K562 (cell line): Measurements from ENCODE around the gene CEL. TPM values are rescaled to one million over a fixed set of nuclear protein-coding genes. Genes with fewer than 3 reads are reported as not detected.
A peak's percentile ranks its signal among the peaks of the same experiment; 100 is the strongest.

Source experiments
- ATF1 ChIP-seq, 2 experiments: fragments of 450-650 bp in 1 of 2; IDR thresholded peaks; 2 replicates each; pipeline ENCODE4 v1.6.1; 2016; ENCODE audit warnings: missing compliant biosample characterization in 1 of 2, missing genetic modification characterization in 1 of 2
- BRD9 ChIP-seq: fragments of 450-650 bp; IDR thresholded peaks from 2 replicates; pipeline ENCODE4 v1.6.1; 2018; ENCODE audit warnings: low read depth; ENCODE audit not compliant: partially characterized antibody
- CBX5 ChIP-seq: IDR thresholded peaks from 2 replicates; pipeline ENCODE4 v1.6.1; 2014; ENCODE audit warnings: low read depth, borderline replicate concordance
- CCNT2 ChIP-seq: IDR thresholded peaks from 2 replicates; pipeline ENCODE4 v1.6.1; 2011; ENCODE audit warnings: borderline replicate concordance, low read depth, mild to moderate bottlenecking, moderate library complexity, mixed read lengths, low read length; ENCODE audit not compliant: insufficient read length; ENCODE audit errors: extremely low read depth
- DACH1 ChIP-seq: fragments of 450-650 bp; IDR thresholded peaks from 2 replicates; pipeline ENCODE4 v1.6.1; 2018; ENCODE audit not compliant: partially characterized antibody
- HCFC1 ChIP-seq: IDR thresholded peaks from 2 replicates; pipeline ENCODE4 v1.6.1; 2012; ENCODE audit warnings: low read depth, low read length, improper control_type of control experiment
- HNRNPLL ChIP-seq: fragments of 200-400 bp; formaldehyde crosslinking; IDR thresholded peaks from 2 replicates; pipeline ENCODE4 v1.6.1; 2017; ENCODE audit warnings: low read length, low read depth, mild to moderate bottlenecking; ENCODE audit not compliant: poor library complexity, severe bottlenecking
- HOXB6 ChIP-seq: fragments of 250-450 bp; sonication (Bioruptor Pico); IDR thresholded peaks from 2 replicates; pipeline ENCODE4 v1.5.1; 2022; ENCODE audit warnings: mild to moderate bottlenecking, borderline replicate concordance
- KDM4B ChIP-seq, 2 experiments: fragments of 450-650 bp in 1 of 2; sonication (generic) in 1 of 2; IDR thresholded peaks; 2 replicates each; pipeline ENCODE4 v1.6.1; 2016 to 2017; ENCODE audit warnings: borderline replicate concordance in 2 of 2, antibody characterized with exemption in 1 of 2, low read depth in 1 of 2, mild to moderate bottlenecking in 1 of 2
- NELFE ChIP-seq: IDR thresholded peaks from 2 replicates; pipeline ENCODE4 v1.6.1; 2011; ENCODE audit warnings: mild to moderate bottlenecking; ENCODE audit not compliant: insufficient read depth, insufficient read length
- NR1H2 ChIP-seq: sonication (generic); formaldehyde crosslinking; IDR thresholded peaks from 2 replicates; pipeline ENCODE4 v1.4.0; 2020; ENCODE audit warnings: mild to moderate bottlenecking, missing genetic modification reagents
- POU5F1 ChIP-seq: fragments of 150-350 bp; IDR thresholded peaks from 2 replicates; pipeline ENCODE4 v1.6.1; 2014; ENCODE audit warnings: borderline replicate concordance, low read length, low read depth, mild to moderate bottlenecking; ENCODE audit not compliant: partially characterized antibody
- SIN3B ChIP-seq: fragments of 450-650 bp; IDR thresholded peaks from 2 replicates; pipeline ENCODE4 v1.6.1; 2017; ENCODE audit warnings: low read depth, mild to moderate bottlenecking, moderate library complexity
- SMARCE1 ChIP-seq: fragments of 450-650 bp; IDR thresholded peaks from 2 replicates; pipeline ENCODE4 v1.7.1; 2016; ENCODE audit warnings: mild to moderate bottlenecking
- TRIM24 ChIP-seq, 2 experiments: fragments of 450-650 bp; IDR thresholded peaks; 2 replicates each; pipeline ENCODE4 v1.6.1; 2016
- XRCC3 ChIP-seq: fragments of 450-650 bp; IDR thresholded peaks from 2 replicates; pipeline ENCODE4 v1.6.1; 2017; ENCODE audit warnings: mild to moderate bottlenecking, moderate library complexity
- ZNF174 ChIP-seq: fragments of 250-450 bp; sonication (Bioruptor Pico); IDR thresholded peaks from 2 replicates; pipeline ENCODE4 v1.4.0; 2020; ENCODE audit warnings: mild to moderate bottlenecking
- ZNF316 ChIP-seq: fragments of 450-650 bp; IDR thresholded peaks from 2 replicates; pipeline ENCODE4 v1.6.1; 2016
- polyA plus RNA-seq, 8 experiments: library from polyadenylated mRNA; depleted of rRNA in 4 of 8; stranded (reverse) in 5 of 8; unstranded in 3 of 8; fragments of >200 nt; fragmentation: Nextera tagmentation in 2 of 8; fragmentation: Illumina TruSeq in 1 of 8; extraction: Ambion mirVana in 2 of 8; extraction: Trizol in 1 of 8; gene quantifications; 2 replicates each; pipeline versions ENCODE4 v1.2.1 to v1.2.3, GENCODE V29; 2011 to 2014; ENCODE audit warnings: inconsistent platforms in 1 of 8, missing spikeins in 1 of 8
- total RNA-seq, 7 experiments: library from RNA; depleted of rRNA in 6 of 7; stranded (reverse); fragments of >200 nt in 6 of 7; fragmentation: Illumina TruSeq in 2 of 7; extraction: Trizol in 2 of 7; gene quantifications; 2 replicates each; pipeline versions ENCODE4 v1.2.1 to v1.2.3, GENCODE V29; 2011 to 2021; ENCODE audit warnings: low replicate concordance in 1 of 7
- TF ChIP-seq, protein P1 (sequence below): fragments of 450-650 bp; conservative IDR thresholded peaks from 2 replicates; pipeline ENCODE4 v1.6.1; 2016; ENCODE audit warnings: missing genetic modification characterization, low read depth, mild to moderate bottlenecking, missing compliant biosample characterization, moderate library complexity
- TF ChIP-seq, protein P2 (sequence below): sonication (generic); formaldehyde crosslinking; IDR thresholded peaks from 2 replicates; pipeline ENCODE4 v1.8.1; 2023; ENCODE audit warnings: mild to moderate bottlenecking, missing genetic modification reagents
- TF ChIP-seq, protein P3 (sequence below): fragments of 450-650 bp; IDR thresholded peaks from 2 replicates; pipeline ENCODE4 v1.6.1; 2016; ENCODE audit warnings: mild to moderate bottlenecking
- TF ChIP-seq, protein P4 (sequence below): fragments of 250-450 bp; sonication (Bioruptor Pico); IDR thresholded peaks from 2 replicates; pipeline ENCODE4 v1.5.0; 2020; ENCODE audit warnings: mild to moderate bottlenecking, borderline replicate concordance

CEL gene
- total and polyA plus RNA-seq, 9 of the 15 experiments (the other 6 are each of a cell fraction or from before 2014, with no cell fraction given), result 0.09 to 3.0 (median 0.51) TPM; not detected in 2

DNA sequence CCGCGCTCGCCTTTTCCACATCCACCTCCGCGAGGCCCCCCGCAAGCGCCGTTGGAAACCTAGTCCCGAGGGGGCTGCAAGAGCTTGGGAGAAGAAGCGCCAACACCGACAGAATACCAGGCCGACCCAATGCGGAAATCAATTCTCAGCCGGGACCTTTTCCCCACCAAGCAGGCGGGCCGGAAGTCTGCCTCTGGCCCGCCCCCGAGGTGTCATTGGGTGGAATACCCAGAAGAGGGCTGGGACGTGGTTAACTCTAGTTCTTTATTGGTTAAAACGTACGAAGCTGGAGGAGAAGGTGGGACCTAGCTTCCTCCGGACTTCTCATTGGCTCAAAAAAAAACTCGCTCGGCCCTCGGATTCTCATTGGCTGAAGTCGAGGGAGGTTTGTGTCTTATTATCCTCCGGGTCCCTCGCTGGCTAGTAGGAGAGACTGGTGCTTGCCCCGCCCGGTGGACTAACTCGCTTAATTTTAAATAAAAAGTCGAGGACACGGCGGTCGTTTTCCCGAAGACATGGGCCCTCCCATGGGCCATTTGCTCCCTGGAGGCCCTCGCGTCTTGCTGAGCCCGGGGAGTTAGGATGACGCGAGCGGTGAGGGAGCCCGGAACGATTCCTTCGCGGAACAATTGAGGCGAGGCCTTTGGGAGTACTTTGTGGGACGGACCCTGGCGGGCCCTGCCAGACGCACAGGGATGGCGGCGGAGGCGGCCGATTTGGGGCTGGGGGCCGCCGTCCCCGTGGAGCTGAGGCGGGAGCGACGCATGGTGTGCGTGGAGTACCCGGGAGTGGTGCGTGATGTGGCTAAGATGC is 31.3 kb upstream of the CEL start, which contains the start of gene GTF3C5 (continued):
- no peak for TF ChIP-seq KDM4B (IDR thresholded peaks at IDR 0.05; ENCODE audit: borderline replicate concordance in 2 of 2, low read depth in 1 of 2)
- peak; percentile 64 for TF ChIP-seq BRD9
- no peak for TF ChIP-seq NELFE
- peak; percentile 79 for TF ChIP-seq HCFC1
- TF ChIP-seq, protein P1, sequence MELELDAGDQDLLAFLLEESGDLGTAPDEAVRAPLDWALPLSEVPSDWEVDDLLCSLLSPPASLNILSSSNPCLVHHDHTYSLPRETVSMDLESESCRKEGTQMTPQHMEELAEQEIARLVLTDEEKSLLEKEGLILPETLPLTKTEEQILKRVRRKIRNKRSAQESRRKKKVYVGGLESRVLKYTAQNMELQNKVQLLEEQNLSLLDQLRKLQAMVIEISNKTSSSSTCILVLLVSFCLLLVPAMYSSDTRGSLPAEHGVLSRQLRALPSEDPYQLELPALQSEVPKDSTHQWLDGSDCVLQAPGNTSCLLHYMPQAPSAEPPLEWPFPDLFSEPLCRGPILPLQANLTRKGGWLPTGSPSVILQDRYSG (tag), result peak; percentile 73; the same call in 1 of the 2 replicates
- TF ChIP-seq CBX5, result no peak
- TF ChIP-seq HOXB6, result no peak
- TF ChIP-seq, protein P2, sequence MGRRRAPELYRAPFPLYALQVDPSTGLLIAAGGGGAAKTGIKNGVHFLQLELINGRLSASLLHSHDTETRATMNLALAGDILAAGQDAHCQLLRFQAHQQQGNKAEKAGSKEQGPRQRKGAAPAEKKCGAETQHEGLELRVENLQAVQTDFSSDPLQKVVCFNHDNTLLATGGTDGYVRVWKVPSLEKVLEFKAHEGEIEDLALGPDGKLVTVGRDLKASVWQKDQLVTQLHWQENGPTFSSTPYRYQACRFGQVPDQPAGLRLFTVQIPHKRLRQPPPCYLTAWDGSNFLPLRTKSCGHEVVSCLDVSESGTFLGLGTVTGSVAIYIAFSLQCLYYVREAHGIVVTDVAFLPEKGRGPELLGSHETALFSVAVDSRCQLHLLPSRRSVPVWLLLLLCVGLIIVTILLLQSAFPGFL, result no peak
- TF ChIP-seq CCNT2, result peak; percentile 38
- 0 out of 2 replicates have a peak, but pooled peaks have one; percentile 16 for TF ChIP-seq SMARCE1
- TF ChIP-seq XRCC3, result no peak
- TF ChIP-seq NR1H2, result no peak
- peak; percentile 99 for TF ChIP-seq SIN3B
- TF ChIP-seq, protein P3, sequence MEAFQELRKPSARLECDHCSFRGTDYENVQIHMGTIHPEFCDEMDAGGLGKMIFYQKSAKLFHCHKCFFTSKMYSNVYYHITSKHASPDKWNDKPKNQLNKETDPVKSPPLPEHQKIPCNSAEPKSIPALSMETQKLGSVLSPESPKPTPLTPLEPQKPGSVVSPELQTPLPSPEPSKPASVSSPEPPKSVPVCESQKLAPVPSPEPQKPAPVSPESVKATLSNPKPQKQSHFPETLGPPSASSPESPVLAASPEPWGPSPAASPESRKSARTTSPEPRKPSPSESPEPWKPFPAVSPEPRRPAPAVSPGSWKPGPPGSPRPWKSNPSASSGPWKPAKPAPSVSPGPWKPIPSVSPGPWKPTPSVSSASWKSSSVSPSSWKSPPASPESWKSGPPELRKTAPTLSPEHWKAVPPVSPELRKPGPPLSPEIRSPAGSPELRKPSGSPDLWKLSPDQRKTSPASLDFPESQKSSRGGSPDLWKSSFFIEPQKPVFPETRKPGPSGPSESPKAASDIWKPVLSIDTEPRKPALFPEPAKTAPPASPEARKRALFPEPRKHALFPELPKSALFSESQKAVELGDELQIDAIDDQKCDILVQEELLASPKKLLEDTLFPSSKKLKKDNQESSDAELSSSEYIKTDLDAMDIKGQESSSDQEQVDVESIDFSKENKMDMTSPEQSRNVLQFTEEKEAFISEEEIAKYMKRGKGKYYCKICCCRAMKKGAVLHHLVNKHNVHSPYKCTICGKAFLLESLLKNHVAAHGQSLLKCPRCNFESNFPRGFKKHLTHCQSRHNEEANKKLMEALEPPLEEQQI, result peak; percentile 90
- no peak for TF ChIP-seq POU5F1
- TF ChIP-seq ZNF174 (CRISPR knock-in tag), result no peak
- TF ChIP-seq HNRNPLL, result peak; percentile 45
- no peak for TF ChIP-seq ATF1 (CRISPR knock-in tag; IDR thresholded peaks at IDR 0.05)
- TF ChIP-seq ATF1 (tag; IDR thresholded peaks at IDR 0.05), result peak; percentile 94
- TF ChIP-seq DACH1, result no peak
- TF ChIP-seq ZNF316, result no peak
- TF ChIP-seq, protein P4, sequence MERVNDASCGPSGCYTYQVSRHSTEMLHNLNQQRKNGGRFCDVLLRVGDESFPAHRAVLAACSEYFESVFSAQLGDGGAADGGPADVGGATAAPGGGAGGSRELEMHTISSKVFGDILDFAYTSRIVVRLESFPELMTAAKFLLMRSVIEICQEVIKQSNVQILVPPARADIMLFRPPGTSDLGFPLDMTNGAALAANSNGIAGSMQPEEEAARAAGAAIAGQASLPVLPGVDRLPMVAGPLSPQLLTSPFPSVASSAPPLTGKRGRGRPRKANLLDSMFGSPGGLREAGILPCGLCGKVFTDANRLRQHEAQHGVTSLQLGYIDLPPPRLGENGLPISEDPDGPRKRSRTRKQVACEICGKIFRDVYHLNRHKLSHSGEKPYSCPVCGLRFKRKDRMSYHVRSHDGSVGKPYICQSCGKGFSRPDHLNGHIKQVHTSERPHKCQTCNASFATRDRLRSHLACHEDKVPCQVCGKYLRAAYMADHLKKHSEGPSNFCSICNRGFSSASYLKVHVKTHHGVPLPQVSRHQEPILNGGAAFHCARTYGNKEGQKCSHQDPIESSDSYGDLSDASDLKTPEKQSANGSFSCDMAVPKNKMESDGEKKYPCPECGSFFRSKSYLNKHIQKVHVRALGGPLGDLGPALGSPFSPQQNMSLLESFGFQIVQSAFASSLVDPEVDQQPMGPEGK (CRISPR knock-in tag), result no peak
- TF ChIP-seq TRIM24 (IDR thresholded peaks at IDR 0.05), result peak in 1 of 2 experiments; percentile 99; a peak in 2 of 4 replicates
